Liver (tissue), 9 donors: Measurements from ENCODE around the gene OR8D2. TPM values are rescaled to one million over a fixed set of nuclear protein-coding genes. Genes with fewer than 3 reads are reported as not detected.

Experiments used
- DNase-seq: peaks from one replicate; pipeline ENCODE4 v3.0.0-alpha.2; 2017; ENCODE audit warnings: low spot score
- H3K27ac ChIP-seq, 2 donors: one replicate each; pipeline ENCODE4 v1.7.0; 2013; ENCODE audit warnings: inconsistent platforms in 2 of 2, low read length in 2 of 2, control low read depth in 1 of 2, low read depth in 1 of 2, mild to moderate bottlenecking in 1 of 2
- H3K27me3 ChIP-seq, 4 donors: one replicate each; pipeline versions ENCODE4 v1.6.1 to v1.7.0; 2013; ENCODE audit warnings: low read length in 3 of 4, inconsistent platforms in 1 of 4, mild to moderate bottlenecking in 1 of 4, moderate library complexity in 1 of 4; ENCODE audit not compliant: control insufficient read depth in 4 of 4, insufficient read depth in 4 of 4
- H3K36me3 ChIP-seq, 4 donors: one replicate each; pipeline versions ENCODE4 v1.6.1 to v1.7.0; 2013; ENCODE audit warnings: low read length in 3 of 4, mild to moderate bottlenecking in 3 of 4, low read depth in 1 of 4, moderate library complexity in 1 of 4; ENCODE audit not compliant: control insufficient read depth in 4 of 4, insufficient read depth in 3 of 4
- H3K4me1 ChIP-seq, 4 donors: one replicate each; pipeline versions ENCODE4 v1.6.1 to v1.7.0; 2013; ENCODE audit warnings: low read length in 3 of 4, mild to moderate bottlenecking in 3 of 4, moderate library complexity in 1 of 4; ENCODE audit not compliant: control insufficient read depth in 4 of 4, insufficient read depth in 4 of 4
- H3K4me3 ChIP-seq, 3 donors: one replicate each; pipeline versions ENCODE4 v1.6.1 to v1.7.0; 2013; ENCODE audit warnings: low read length in 3 of 3, control low read depth in 1 of 3, low read depth in 1 of 3, mild to moderate bottlenecking in 1 of 3
- H3K9ac ChIP-seq, 2 donors: one replicate each; pipeline ENCODE4 v1.7.0; 2013; ENCODE audit warnings: low read length in 2 of 2, mild to moderate bottlenecking in 2 of 2, moderate library complexity in 2 of 2, control low read depth in 1 of 2, low read depth in 1 of 2
- H3K9me3 ChIP-seq, 4 donors: one replicate each; pipeline versions ENCODE4 v1.6.1 to v1.7.0; 2013; ENCODE audit warnings: low read length in 3 of 4; ENCODE audit not compliant: control insufficient read depth in 4 of 4
- EGR1 ChIP-seq, 2 donors: IDR thresholded peaks; 2 replicates each; pipeline ENCODE4 v1.6.1; 2016 to 2018; ENCODE audit warnings: antibody characterized with exemption in 2 of 2, low read depth in 2 of 2
- FOXA1 ChIP-seq: IDR thresholded peaks from 2 replicates; pipeline ENCODE4 v1.6.1; 2016; ENCODE audit warnings: antibody characterized with exemption
- FOXA2 ChIP-seq: IDR thresholded peaks from 2 replicates; pipeline ENCODE4 v1.6.1; 2016; ENCODE audit warnings: antibody characterized with exemption
- GABPA ChIP-seq, 2 donors: IDR thresholded peaks in 1 of 2; conservative IDR thresholded peaks in 1 of 2; 2 replicates each; pipeline ENCODE4 v1.6.1; 2016; ENCODE audit warnings: antibody characterized with exemption in 2 of 2, mild to moderate bottlenecking in 1 of 2, moderate library complexity in 1 of 2
- HNF4A ChIP-seq, 2 donors: conservative IDR thresholded peaks; 2 replicates each; pipeline ENCODE4 v1.6.1; 2016; ENCODE audit warnings: antibody characterized with exemption in 2 of 2, mild to moderate bottlenecking in 2 of 2
- HNF4G ChIP-seq: IDR thresholded peaks from 2 replicates; pipeline ENCODE4 v1.6.1; 2016; ENCODE audit warnings: antibody characterized with exemption
- JUND ChIP-seq, 2 donors: IDR thresholded peaks; 2 replicates each; pipeline ENCODE4 v1.6.1; 2016; ENCODE audit warnings: antibody characterized with exemption in 2 of 2
- NR2F2 ChIP-seq: IDR thresholded peaks from 2 replicates; pipeline ENCODE4 v1.6.1; 2016; ENCODE audit warnings: antibody characterized with exemption
- RAD21 ChIP-seq, 2 donors: IDR thresholded peaks; 2 replicates each; pipeline ENCODE4 v1.6.1; 2016; ENCODE audit warnings: antibody characterized with exemption in 2 of 2, mild to moderate bottlenecking in 2 of 2
- RXRA ChIP-seq, 2 donors: IDR thresholded peaks; 2 replicates each; pipeline ENCODE4 v1.6.1; 2017 to 2018; ENCODE audit warnings: antibody characterized with exemption in 2 of 2, mild to moderate bottlenecking in 1 of 2
- SP1 ChIP-seq: IDR thresholded peaks from 2 replicates; pipeline ENCODE4 v1.6.1; 2018; ENCODE audit warnings: antibody characterized with exemption, mild to moderate bottlenecking
- TAF1 ChIP-seq: conservative IDR thresholded peaks from 2 replicates; pipeline ENCODE4 v1.6.1; 2016; ENCODE audit warnings: antibody characterized with exemption, mild to moderate bottlenecking
- YY1 ChIP-seq: IDR thresholded peaks from 2 replicates; pipeline ENCODE4 v1.6.1; 2016; ENCODE audit warnings: antibody characterized with exemption, mild to moderate bottlenecking
- WGBS: extraction: QIAGEN DNeasy Blood & Tissue Kit; methylation state at CpG from one replicate; pipeline ENCODE4 v1.1.7; 2013; 5-methylcytosine and 5-hydroxymethylcytosine counted together
- polyA plus RNA-seq, 2 donors: library from polyadenylated mRNA; stranded (reverse) in 1 of 2; unstranded in 1 of 2; fragments of 200-250 nt in 1 of 2; fragments of >200 nt in 1 of 2; fragmentation: Nextera tagmentation in 1 of 2; extraction: Ambion mirVana in 1 of 2; gene quantifications; one replicate each; pipeline versions ENCODE4 v1.2.1 to v1.2.3, GENCODE V29; 2013 to 2015
- total RNA-seq, 2 donors: library from RNA; depleted of rRNA; stranded (reverse); fragments of >200 nt; gene quantifications; one replicate each; pipeline ENCODE4 v1.2.3, GENCODE V29; 2014
- TF ChIP-seq, protein P1 (sequence below): fragments of 150-350 bp; IDR thresholded peaks from 2 replicates; pipeline ENCODE4 v1.5.1; 2017; ENCODE audit warnings: improper control_type of control experiment, low read depth, low read length; ENCODE audit not compliant: missing input control
- TF ChIP-seq, protein P2 (sequence below): IDR thresholded peaks from 2 replicates; pipeline ENCODE4 v1.6.1; 2016; ENCODE audit warnings: antibody characterized with exemption
- TF ChIP-seq, protein P3 (sequence below): IDR thresholded peaks from 2 replicates; pipeline ENCODE4 v1.6.1; 2016; ENCODE audit warnings: antibody characterized with exemption
- TF ChIP-seq, protein P4 (sequence below): IDR thresholded peaks from 2 replicates; pipeline ENCODE4 v1.6.1; 2016; ENCODE audit warnings: antibody characterized with exemption
- TF ChIP-seq, protein P5 (sequence below): IDR thresholded peaks from 2 replicates; pipeline ENCODE4 v1.6.1; 2016; ENCODE audit warnings: antibody characterized with exemption, mild to moderate bottlenecking
- donor health status: healthy.
- donor health status: healthy.
- donor health status: healthy.
- donor health status: healthy.
- donor health status: healthy.

Gene OR8D2
- total and polyA plus RNA-seq, 4 donors: not detected

DNA sequence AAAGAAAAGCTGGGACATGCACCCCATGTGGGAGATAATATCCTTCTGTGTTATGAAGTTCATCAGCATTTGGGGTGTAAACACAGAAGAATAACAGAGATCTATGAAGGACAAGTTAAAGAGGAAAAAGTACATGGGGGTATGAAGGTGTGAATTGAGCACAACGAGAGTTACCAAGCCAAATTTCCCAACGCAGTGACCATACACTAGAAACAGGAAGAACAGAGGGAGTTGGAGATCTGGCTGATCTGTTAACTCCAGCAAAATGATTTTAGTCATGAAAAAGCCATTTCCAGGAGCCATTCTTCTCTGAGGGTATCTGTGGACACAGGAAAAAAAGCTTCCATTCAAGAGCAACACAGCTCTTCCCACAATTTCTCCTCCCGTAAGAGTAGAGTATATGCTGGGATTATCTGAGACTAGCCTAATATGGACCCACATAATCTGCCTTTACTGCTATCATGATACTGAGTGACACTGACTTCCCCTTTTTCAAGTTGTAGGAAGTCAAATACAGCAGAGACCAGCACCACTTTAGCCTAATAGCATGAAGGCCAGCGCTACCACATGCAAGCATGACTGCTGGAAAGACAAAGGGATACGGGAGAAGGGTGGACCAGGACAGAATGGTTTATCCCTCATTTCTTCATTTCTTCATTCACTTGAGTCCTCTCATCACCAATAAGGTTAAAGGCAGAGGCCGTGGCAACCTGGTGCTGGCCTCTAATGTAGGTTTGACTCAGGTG is 19.6 kb upstream of the OR8D2 start:
- DNase-seq: no peak
- Histone ChIP-seq H3K36me3 (no peaks in the 10 kb centered on the region), H3K27me3 (no peaks in the 10 kb centered on the region), H3K4me3 (no peak overlapping the region), H3K4me1 (no peaks in the 10 kb centered on the region), H3K9ac (no peak overlapping the region), H3K9me3 (no peaks in the 10 kb centered on the region), H3K27ac (no peak overlapping the region)
- no peak for TF ChIP-seq HNF4G
- TF ChIP-seq, protein P1, sequence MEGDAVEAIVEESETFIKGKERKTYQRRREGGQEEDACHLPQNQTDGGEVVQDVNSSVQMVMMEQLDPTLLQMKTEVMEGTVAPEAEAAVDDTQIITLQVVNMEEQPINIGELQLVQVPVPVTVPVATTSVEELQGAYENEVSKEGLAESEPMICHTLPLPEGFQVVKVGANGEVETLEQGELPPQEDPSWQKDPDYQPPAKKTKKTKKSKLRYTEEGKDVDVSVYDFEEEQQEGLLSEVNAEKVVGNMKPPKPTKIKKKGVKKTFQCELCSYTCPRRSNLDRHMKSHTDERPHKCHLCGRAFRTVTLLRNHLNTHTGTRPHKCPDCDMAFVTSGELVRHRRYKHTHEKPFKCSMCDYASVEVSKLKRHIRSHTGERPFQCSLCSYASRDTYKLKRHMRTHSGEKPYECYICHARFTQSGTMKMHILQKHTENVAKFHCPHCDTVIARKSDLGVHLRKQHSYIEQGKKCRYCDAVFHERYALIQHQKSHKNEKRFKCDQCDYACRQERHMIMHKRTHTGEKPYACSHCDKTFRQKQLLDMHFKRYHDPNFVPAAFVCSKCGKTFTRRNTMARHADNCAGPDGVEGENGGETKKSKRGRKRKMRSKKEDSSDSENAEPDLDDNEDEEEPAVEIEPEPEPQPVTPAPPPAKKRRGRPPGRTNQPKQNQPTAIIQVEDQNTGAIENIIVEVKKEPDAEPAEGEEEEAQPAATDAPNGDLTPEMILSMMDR: no peak
- no peak for TF ChIP-seq NR2F2
- TF ChIP-seq, protein P2, sequence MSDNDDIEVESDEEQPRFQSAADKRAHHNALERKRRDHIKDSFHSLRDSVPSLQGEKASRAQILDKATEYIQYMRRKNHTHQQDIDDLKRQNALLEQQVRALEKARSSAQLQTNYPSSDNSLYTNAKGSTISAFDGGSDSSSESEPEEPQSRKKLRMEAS: no peak
- no peak for TF ChIP-seq FOXA1
- no peak for TF ChIP-seq RAD21 (IDR thresholded peaks at IDR 0.05)
- TF ChIP-seq RXRA (IDR thresholded peaks at IDR 0.05): no peak
- TF ChIP-seq YY1: no peak
- no peak for TF ChIP-seq SP1
- TF ChIP-seq HNF4A (conservative IDR thresholded peaks at IDR 0.05): no peak
- TF ChIP-seq TAF1: no peak
- TF ChIP-seq GABPA (IDR thresholded peaks at IDR 0.05 in 1 of 2, conservative IDR thresholded peaks at IDR 0.05 in 1 of 2): no peak
- TF ChIP-seq, protein P3, sequence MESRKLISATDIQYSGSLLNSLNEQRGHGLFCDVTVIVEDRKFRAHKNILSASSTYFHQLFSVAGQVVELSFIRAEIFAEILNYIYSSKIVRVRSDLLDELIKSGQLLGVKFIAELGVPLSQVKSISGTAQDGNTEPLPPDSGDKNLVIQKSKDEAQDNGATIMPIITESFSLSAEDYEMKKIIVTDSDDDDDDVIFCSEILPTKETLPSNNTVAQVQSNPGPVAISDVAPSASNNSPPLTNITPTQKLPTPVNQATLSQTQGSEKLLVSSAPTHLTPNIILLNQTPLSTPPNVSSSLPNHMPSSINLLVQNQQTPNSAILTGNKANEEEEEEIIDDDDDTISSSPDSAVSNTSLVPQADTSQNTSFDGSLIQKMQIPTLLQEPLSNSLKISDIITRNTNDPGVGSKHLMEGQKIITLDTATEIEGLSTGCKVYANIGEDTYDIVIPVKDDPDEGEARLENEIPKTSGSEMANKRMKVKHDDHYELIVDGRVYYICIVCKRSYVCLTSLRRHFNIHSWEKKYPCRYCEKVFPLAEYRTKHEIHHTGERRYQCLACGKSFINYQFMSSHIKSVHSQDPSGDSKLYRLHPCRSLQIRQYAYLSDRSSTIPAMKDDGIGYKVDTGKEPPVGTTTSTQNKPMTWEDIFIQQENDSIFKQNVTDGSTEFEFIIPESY: no peak
- no peak for TF ChIP-seq EGR1 (IDR thresholded peaks at IDR 0.05; ENCODE audit: low read depth in 2 of 2)
- TF ChIP-seq, protein P4, sequence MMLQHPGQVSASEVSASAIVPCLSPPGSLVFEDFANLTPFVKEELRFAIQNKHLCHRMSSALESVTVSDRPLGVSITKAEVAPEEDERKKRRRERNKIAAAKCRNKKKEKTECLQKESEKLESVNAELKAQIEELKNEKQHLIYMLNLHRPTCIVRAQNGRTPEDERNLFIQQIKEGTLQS: no peak
- no peak for TF ChIP-seq FOXA2
- TF ChIP-seq, protein P5, sequence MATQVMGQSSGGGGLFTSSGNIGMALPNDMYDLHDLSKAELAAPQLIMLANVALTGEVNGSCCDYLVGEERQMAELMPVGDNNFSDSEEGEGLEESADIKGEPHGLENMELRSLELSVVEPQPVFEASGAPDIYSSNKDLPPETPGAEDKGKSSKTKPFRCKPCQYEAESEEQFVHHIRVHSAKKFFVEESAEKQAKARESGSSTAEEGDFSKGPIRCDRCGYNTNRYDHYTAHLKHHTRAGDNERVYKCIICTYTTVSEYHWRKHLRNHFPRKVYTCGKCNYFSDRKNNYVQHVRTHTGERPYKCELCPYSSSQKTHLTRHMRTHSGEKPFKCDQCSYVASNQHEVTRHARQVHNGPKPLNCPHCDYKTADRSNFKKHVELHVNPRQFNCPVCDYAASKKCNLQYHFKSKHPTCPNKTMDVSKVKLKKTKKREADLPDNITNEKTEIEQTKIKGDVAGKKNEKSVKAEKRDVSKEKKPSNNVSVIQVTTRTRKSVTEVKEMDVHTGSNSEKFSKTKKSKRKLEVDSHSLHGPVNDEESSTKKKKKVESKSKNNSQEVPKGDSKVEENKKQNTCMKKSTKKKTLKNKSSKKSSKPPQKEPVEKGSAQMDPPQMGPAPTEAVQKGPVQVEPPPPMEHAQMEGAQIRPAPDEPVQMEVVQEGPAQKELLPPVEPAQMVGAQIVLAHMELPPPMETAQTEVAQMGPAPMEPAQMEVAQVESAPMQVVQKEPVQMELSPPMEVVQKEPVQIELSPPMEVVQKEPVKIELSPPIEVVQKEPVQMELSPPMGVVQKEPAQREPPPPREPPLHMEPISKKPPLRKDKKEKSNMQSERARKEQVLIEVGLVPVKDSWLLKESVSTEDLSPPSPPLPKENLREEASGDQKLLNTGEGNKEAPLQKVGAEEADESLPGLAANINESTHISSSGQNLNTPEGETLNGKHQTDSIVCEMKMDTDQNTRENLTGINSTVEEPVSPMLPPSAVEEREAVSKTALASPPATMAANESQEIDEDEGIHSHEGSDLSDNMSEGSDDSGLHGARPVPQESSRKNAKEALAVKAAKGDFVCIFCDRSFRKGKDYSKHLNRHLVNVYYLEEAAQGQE: no peak
- TF ChIP-seq JUND (IDR thresholded peaks at IDR 0.05): no peak
- 67% methylated on average over 6 of the region's 6 CpGs for WGBS
